ENCODE results near the gene DNAH1. TPM values are rescaled to one million over a fixed set of nuclear protein-coding genes. Genes with fewer than 3 reads are reported as not detected.

DNAH1 gene
- total and polyA plus RNA-seq, 2 experiments from 2014 or later: 0.81 to 1.8 TPM

GRCh38 chr3:52315006-52315405, 1.1 kb upstream of the DNAH1 start (continued):
- no peak for TF ChIP-seq ZNF462 (CRISPR knock-in tag; IDR thresholded peaks at IDR 0.05)
- TF ChIP-seq ZNF114 (CRISPR knock-in tag; IDR thresholded peaks at IDR 0.05): no peak
- no peak for TF ChIP-seq EZH2 (IDR thresholded peaks at IDR 0.05; ENCODE audit: low read depth, unreplicated experiment)
- no peak for TF ChIP-seq CREB1 (CRISPR knock-in tag; IDR thresholded peaks at IDR 0.05; ENCODE audit: low read depth)
- TF ChIP-seq EZH2phosphoT487 (IDR thresholded peaks at IDR 0.05; ENCODE audit: unreplicated experiment): no peak
- TF ChIP-seq POLR2AphosphoS5 (IDR thresholded peaks at IDR 0.05; ENCODE audit: low read depth): no peak
- no peak for TF ChIP-seq ETS1 (IDR thresholded peaks at IDR 0.05)
- TF ChIP-seq STAT1 (IDR thresholded peaks at IDR 0.05; ENCODE audit: unreplicated experiment): no peak

Data from GM23338 (cell line).